HG03442 (cell line): ENCODE data around the gene CHSY1.
A peak's percentile ranks its signal among the peaks of the same experiment; 100 is the strongest.

Experiments used
- ATAC-seq: cut with Tn5 transposase; IDR thresholded peaks from one replicate; pipeline ENCODE4 v1.9.1; 2021; ENCODE audit warnings: mild to moderate bottlenecking, moderate library complexity; ENCODE audit not compliant: unreplicated experiment

CHSY1 gene

GRCh38 chr15:101269479-101270223 lies 17.8 kb upstream of the CHSY1 start:
- no peak for ATAC-seq

- no peak for ATAC-seq
Observed at GRCh38 chr15:101267320-101268104, 15.7 kb upstream of the CHSY1 start.

DNA sequence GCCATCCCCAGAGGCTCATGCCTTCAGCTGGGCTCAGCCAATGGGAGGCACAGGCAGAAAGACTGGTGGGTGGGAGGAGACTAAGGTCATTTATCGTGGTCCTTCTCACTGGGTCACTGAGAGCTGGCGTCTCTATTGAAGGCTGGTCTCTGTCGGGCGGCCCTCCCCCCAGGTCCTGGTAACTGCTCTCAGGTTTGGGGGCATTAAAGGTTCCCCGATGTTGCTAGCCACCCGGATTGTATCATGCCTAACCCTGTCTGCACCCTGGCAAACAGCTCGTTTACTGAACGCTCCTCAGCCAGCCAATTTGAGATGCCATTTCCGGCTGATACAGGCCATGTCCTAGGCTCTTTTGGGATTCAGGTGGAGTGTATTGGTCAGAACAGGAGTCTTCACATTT lies 14.9 kb upstream of the CHSY1 start:
- no peak for ATAC-seq

DNA sequence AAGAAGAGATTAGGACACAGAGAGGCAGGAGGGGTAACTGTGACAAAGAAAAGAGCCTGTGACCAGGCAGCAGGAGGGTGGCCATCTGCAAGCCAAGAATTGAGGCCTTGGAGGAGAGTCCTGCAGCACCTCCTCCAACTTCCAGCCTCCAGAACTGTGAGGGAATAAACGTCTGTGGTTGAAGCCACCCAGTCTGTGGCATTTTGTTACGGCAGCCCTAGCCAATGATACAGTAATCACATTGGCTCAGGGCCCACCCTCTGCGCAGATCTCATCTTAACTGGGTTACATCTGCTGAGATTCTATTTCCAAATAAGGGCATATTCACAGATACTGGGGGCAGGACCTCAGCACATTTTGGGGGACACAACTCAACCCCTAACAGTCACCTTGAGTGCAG lies 14.2 kb upstream of the CHSY1 start:
- ATAC-seq = no peak

DNA sequence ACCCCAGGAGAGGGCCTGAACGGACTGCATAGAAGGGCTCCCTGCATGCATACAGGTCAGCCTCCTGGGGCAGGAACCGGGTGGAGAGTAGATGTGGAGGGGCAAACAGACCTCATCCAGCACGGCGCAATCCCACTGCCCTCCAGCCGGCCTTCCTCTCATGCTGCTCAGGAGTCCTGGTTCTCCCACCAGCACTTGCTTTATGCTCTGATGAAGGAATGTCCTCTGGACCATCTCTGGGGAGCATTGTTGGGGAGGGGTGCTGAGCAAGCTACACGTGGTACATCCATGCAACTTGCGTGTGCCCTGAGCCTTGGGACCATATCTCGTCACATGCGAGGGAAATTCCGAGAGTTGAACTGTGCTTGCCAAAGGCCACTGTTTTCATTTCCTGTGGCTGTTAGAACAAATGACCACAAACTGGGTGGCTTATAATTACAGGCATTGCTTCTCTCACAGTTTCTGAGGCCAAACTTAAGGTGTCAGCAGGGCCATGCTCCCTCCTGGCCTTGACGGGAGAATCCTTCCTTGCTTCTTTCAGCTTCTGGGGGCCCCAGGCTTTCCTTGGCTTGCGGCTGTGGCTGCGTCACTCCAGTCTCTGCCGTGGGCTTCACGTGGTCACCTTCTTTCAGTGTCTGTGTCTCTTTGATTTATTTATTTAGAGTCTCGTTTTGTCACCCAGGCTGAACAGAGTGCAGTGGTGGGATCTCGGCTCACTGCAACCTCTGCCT lies 13.2 kb upstream of the CHSY1 start:
- peak; percentile 63 for ATAC-seq

DNA sequence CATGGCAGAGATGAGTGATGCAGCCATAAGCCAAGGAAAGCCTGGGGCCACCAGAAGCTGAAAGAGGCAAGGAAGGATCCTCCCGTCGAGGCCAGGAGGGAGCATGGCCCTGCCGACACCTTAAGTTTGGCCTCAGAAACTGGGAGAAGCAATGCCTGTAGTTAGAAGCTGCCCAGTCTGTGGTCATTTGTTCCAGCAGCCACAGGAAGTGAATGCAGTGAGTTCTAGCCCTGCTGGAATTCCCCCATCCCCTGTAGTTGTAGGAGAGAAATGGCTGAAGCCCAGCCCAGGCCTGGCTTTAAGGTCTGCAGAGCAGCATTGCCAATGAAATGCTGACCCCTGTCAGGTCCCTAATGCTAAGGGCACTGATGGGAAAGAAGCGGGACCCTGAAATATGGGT lies 12.2 kb upstream of the CHSY1 start:
- ATAC-seq = peak; percentile 34

DNA sequence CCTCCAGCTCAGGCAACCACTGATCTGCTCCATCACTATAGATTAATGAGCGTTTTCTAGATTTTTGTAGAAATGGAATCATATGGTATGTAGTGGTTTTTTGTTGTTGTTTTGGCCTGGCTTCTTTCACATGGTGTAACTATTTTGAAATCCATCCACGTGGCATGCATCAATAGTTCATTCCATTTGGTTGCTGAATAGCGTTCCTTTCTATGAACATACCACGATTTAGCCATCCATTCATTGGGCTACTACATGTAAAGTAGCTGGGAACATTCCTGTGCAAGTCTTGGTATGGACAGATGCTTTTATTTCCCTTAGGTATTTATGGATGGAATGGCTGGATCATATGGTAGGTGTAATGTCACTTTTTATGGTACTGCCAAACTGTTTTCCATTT lies 10.7 kb upstream of the CHSY1 start:
- ATAC-seq = no peak

DNA sequence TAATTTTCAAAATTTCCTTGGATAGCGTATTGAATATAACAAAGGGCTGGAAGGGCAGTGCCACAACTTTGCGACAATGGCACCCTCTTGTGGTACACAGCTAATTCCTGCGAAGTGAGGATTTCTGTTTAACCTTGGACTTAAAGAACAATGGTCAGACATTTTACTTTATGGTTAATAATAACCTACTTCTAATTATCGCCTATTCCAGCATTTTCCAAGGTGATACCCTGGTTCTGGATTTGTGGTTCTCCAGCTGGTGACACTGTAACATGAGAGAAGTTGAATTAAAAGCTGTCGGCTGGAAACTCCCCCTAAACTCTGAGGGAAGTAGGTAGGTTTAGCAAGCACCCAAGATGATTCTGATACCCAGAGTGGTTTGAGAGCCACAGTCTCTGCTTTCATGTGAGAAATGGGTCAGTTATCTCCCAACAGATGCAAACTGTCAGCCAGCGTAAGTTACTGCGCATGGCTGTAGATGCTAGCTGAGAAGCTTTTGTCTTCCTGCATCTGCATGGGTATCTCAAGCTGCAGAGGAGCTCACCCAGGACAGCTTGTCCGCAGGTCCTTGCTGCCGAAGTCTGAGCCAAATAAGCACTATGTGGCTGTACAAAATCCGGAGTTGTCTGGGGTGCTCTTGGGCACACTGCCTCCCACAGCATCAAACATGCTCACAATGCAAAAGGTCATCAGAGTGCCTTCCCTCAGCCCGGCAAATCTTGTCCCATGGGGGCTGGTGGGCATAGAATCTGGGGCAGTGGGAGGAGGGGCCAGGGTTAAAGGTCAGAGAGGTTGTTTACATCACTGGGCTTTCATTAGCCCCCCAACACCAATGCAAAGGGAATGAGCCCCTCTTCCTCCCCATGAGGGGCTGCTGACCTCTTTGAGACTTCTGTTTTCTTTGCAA lies 6.6 kb upstream of the CHSY1 start:
- peak; percentile 63 for ATAC-seq

DNA sequence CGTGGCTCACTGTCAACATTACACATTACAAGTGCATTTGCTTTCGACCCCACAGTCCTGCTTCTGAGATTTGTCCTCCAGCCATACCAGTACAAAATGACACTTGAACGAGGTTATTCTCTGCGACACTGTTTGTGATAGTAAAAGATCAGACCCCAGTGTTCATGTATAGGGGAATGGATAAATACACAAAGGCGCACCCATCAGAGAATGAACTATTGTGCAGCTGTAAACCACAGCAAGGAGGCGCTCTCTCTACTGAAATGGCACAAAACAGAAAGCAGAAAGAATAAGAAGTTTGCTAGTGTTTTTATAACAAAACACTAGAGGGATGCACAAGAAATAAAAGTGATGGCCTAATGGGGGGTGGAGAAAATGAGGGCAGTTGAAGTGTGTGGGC lies 4.9 kb upstream of the CHSY1 start:
- ATAC-seq = no peak

DNA sequence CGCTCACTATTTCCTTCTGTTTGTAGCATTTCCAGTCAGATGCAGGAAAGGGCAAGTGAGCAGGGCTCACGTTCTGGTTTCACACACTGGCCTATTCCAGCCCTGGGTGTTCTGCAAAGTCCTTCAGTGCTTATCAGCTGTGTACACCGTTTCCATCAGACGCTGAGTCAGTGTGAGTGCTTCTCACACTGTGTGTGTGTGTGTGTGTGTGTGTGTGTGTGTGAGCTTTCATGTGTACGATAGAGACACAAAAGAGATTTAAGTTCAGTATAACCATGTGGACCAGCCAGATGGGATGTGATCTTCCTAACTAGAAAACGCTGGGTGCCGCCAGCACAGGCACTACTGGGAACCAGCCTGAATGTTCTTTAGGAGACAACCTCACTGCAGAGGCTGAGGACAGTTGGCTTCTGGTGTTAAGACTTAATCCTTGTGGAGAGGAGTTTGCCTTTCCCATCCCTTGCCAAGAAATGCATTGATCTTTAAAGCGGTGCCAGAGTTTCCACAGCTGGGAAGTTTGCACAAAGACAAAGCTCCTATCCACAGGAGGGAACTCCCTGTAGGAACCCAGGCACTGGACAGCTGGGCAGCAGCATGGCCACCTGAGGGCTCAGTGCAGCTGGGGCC lies 3.9 kb upstream of the CHSY1 start:
- no peak for ATAC-seq

DNA sequence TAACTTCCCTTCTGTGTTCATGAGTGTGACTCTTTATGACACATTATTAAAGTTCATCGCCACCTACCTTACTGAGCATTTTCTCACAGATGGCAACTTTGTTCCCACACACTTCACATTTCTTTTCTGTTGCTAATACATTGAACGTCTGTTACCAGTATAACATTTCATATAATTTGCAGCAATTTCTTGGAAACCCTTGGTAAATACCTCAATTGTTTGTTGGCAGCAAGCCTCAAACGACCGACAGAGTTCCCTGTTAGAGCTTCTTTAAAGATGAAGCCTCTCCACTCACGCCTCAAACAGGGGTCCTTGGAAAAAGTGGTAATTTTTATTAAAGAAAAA lies 3.2 kb upstream of the CHSY1 start:
- no peak for ATAC-seq

- no peak for ATAC-seq
Observed at GRCh38 chr15:101254157-101255050, 2.6 kb upstream of the CHSY1 start.

DNA sequence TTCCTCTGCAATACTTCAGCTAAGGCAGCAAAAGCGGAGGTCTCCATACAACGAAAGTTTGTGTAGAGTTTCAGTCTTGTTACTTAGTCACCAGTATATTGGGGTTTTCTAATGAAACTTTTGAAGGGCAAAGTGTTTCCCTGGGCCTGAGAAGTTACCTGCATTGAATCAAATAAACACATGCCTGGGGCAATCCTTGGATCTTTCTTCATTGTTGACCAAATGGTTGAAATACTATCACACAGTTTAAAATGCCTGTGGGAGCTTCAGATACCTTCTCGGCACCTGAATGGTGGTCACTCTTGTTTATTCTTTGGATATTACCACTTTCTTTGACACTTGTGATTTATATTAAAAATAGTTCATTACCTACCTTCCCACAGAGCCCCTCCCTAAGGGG lies 988 bp upstream of the CHSY1 start:
- ATAC-seq = no peak

DNA sequence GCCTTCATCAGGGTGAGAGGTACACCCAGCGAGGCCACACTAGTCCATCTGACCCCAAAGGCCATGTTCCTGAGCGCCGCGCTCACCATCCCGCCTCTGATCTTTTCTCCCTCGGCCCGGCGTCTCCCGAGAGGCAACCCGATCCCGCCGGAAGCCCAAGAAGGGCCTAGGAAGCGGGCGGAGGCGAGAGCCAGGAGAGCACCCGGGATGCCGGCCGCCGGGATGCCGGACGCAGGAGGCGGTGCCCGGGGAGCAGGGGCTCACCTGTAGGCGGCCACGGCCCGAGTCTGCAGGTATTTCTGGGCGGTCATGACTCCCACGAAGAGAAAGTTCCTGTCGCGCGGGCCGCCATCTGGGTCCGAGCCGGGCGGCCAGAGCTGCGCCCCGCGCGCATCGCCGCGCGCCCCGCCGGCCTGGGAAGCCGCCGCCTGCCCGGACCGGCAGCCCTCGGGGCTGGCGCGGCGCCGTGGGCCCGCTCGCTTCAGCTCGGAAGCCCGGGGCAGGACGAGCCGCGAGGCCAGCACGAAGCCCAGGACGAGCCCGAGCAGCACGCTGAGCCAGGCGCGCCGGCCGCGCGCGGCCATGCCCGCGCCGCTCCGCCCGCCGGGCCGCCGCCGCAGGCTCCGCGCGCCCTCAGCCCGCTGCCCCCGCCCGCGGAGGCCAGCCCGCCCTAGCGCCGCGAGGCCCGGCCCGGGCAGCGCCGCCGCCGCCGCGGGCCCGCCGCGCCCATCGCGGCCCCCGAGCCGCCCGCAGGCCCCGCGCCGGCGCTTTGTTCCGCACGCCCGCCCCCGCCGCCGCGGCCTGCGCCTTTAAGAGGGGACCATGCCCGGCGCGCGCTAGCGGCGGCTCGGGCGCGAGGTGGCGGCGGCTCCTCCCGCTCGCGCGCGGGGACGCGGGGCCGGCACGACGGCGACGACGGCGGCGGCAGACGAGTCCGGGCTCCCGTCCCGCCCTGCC lies 697 bp downstream of the CHSY1 start:
- ATAC-seq = peak; percentile 29

- ATAC-seq = no peak
Observed at GRCh38 chr15:101250341-101250831, 1.5 kb downstream of the CHSY1 start.

GRCh38 chr15:101248274-101248673 lies 3.6 kb downstream of the CHSY1 start:
- ATAC-seq = no peak

- ATAC-seq = no peak
Observed at GRCh38 chr15:101246824-101247745, 4.8 kb downstream of the CHSY1 start.
